K562 (cell line): ENCODE measurements around the gene MLST8. TPM values are rescaled to one million over a fixed set of nuclear protein-coding genes. Genes with fewer than 3 reads are reported as not detected.
A peak's percentile ranks its signal among the peaks of the same experiment; 100 is the strongest.

Experiments used
- ATAC-seq: fragments of 200-7000 bp; cut with Tn5 transposase; 3 replicates; pipeline ENCODE4 v1.9.1; 2020; ENCODE audit warnings: moderate library complexity
- BruUV-seq: library from RNA; stranded (reverse); fragments of 400-500 nt; replicated peaks from 2 replicates; lab custom pipeline; 2021; lab: Mats Ljungman, UMichigan
- CTCF ChIA-PET: fragments of 300-600 bp; formaldehyde crosslinking; extraction: SDS; loops from one replicate; lab custom pipeline; 2021; ENCODE audit warnings: low intra/inter-chr PET ratio; lab: Yijun Ruan, JAX
- POLR2A ChIA-PET: fragments of 300-600, 350-650 bp; sonication (Branson Sonifier 250); formaldehyde crosslinking; extraction: SDS; loops from one replicate; lab custom pipeline; 2021; ENCODE audit warnings: antibody characterized with exemption, inconsistent platforms; lab: Yijun Ruan, JAX
- DNase-seq, 4 experiments: peaks; one replicate each; pipeline versions ENCODE4 v3.0.0 to v3.0.0-alpha.2; 2011 to 2018; ENCODE audit warnings: low spot score in 3 of 4, mixed read lengths in 3 of 4; ENCODE audit errors: extremely low read depth in 1 of 4
- FAIRE-seq: peaks from 2 replicates; lab custom pipeline; 2011; peaks lifted over from hg19 to GRCh38; lab: Jason Lieb, UNC
- H2AFZ ChIP-seq: 2 replicates; pipeline ENCODE4 v1.6.0; 2011; ENCODE audit warnings: low read depth, low read length, control low read depth, inconsistent platforms
- H3K27ac ChIP-seq: fragments of 200-600 bp; 3 replicates; pipeline ENCODE4 v1.8.0; 2011; ENCODE audit warnings: low read depth, mild to moderate bottlenecking, control low read depth, inconsistent platforms, low read length, moderate library complexity, mixed read lengths; ENCODE audit errors: extremely low read depth
- H3K27me3 ChIP-seq, 2 experiments: fragments of 300-600 bp in 1 of 2; 2 replicates in 1 of 2; 3 replicates in 1 of 2; pipeline versions ENCODE4 v1.6.0 to v1.8.0; 2011; ENCODE audit warnings: inconsistent platforms in 2 of 2, low read length in 2 of 2, mild to moderate bottlenecking in 1 of 2, mixed read lengths in 1 of 2, moderate library complexity in 1 of 2; ENCODE audit not compliant: control insufficient read depth in 2 of 2, insufficient read depth in 2 of 2
- H3K36me3 ChIP-seq: fragments of 300-600 bp; 3 replicates; pipeline ENCODE4 v1.8.0; 2011; ENCODE audit warnings: mild to moderate bottlenecking, low read length, inconsistent platforms; ENCODE audit not compliant: control insufficient read depth, insufficient read depth
- H3K4me1 ChIP-seq, 2 experiments: fragments of 200-600 bp in 1 of 2; replicated peaks in 1 of 2; 2 replicates in 1 of 2; 3 replicates in 1 of 2; pipeline versions ENCODE4 v1.5.1 to v1.8.0; 2011; ENCODE audit warnings: inconsistent platforms in 2 of 2, low read length in 2 of 2, mild to moderate bottlenecking in 1 of 2, mixed read lengths in 1 of 2, moderate library complexity in 1 of 2; ENCODE audit not compliant: control insufficient read depth in 2 of 2, insufficient read depth in 2 of 2
- H3K4me2 ChIP-seq: 2 replicates; pipeline ENCODE4 v1.6.1; 2011; ENCODE audit warnings: low read length, control low read depth, inconsistent platforms, mixed read lengths; ENCODE audit not compliant: insufficient read depth
- H3K4me3 ChIP-seq: fragments of 200-600 bp; sonication (generic), shearing (Covaris generic); 2 replicates; pipeline ENCODE4 v1.5.1; 2016; ENCODE audit warnings: control low read depth, inconsistent platforms
- H3K79me2 ChIP-seq: fragments of 200-600 bp; 3 replicates; pipeline ENCODE4 v1.8.0; 2011; ENCODE audit warnings: low read length, inconsistent platforms; ENCODE audit not compliant: control insufficient read depth, insufficient read depth
- H3K9ac ChIP-seq, 2 experiments: 2 replicates each; pipeline versions ENCODE4 v1.6.0 to v1.6.1; 2011; ENCODE audit warnings: low read depth in 2 of 2, low read length in 2 of 2, control low read depth in 1 of 2, inconsistent platforms in 1 of 2, mild to moderate bottlenecking in 1 of 2, mixed read lengths in 1 of 2; ENCODE audit not compliant: insufficient read depth in 1 of 2
- H3K9me1 ChIP-seq: one replicate; pipeline ENCODE4 v1.6.0; 2011; ENCODE audit warnings: inconsistent platforms, mild to moderate bottlenecking, low read length, moderate library complexity; ENCODE audit not compliant: control insufficient read depth, insufficient read depth
- H3K9me3 ChIP-seq: replicated peaks from 2 replicates; pipeline ENCODE4 v1.5.1; 2011; ENCODE audit warnings: low read depth, low read length, inconsistent platforms; ENCODE audit not compliant: control insufficient read depth, insufficient read depth
- H4K20me1 ChIP-seq: replicated peaks from 2 replicates; pipeline ENCODE4 v1.6.1; 2011; ENCODE audit warnings: low read length, inconsistent platforms, mixed read lengths; ENCODE audit not compliant: control insufficient read depth, insufficient read depth
- CBFB ChIP-seq: sonication (generic); formaldehyde crosslinking; IDR thresholded peaks from 2 replicates; pipeline ENCODE4 v1.4.0; 2020; ENCODE audit warnings: mild to moderate bottlenecking, missing genetic modification reagents
- HNRNPK ChIP-seq: fragments of 200-400 bp; formaldehyde crosslinking; IDR thresholded peaks from one replicate; pipeline ENCODE4 v1.6.1; 2018; ENCODE audit warnings: mild to moderate bottlenecking, low read depth, low read length; ENCODE audit not compliant: poor library complexity, severe bottlenecking
- KAT2B ChIP-seq: IDR thresholded peaks from one replicate; pipeline ENCODE4 v1.6.1; 2012; ENCODE audit warnings: low read depth, mild to moderate bottlenecking, control low read depth, inconsistent platforms, low read length, moderate library complexity
- RBFOX2 ChIP-seq: fragments of 200-400 bp; formaldehyde crosslinking; IDR thresholded peaks from 2 replicates; pipeline ENCODE4 v1.6.1; 2017; ENCODE audit warnings: low read depth, mild to moderate bottlenecking, low read length, moderate library complexity
- ZBTB33 ChIP-seq: sonication (generic); formaldehyde crosslinking; IDR thresholded peaks from 2 replicates; pipeline ENCODE4 v1.8.1; 2023; ENCODE audit warnings: mild to moderate bottlenecking, missing genetic modification reagents
- ZKSCAN3 ChIP-seq: fragments of 250-450 bp; sonication (Bioruptor Pico); IDR thresholded peaks from 2 replicates; pipeline ENCODE4 v1.4.0; 2020
- WGBS: fragments of 100-300 bp; shearing (Covaris generic); methylation state at CpG from one replicate; pipeline ENCODE4 v1.1.6; 2016; ENCODE audit warnings: low coverage, mixed read lengths; ENCODE audit not compliant: insufficient coverage; ENCODE audit errors: missing lambda C conversion rate; 5-methylcytosine and 5-hydroxymethylcytosine counted together
- in situ Hi-C: fragments of 300-500 bp; cut with MboI; formaldehyde crosslinking; loops from 4 replicates; pipeline ENCODE4 v1.15.0; 2018; ENCODE audit warnings: inconsistent platforms, mixed read lengths
- intact Hi-C: fragments of 100-400 bp; cut with micrococcal nuclease; formaldehyde crosslinking; loops from 2 replicates; pipeline ENCODE4 v1.14.2; 2022
- polyA plus RNA-seq, 8 experiments: library from polyadenylated mRNA; depleted of rRNA in 4 of 8; stranded (reverse) in 5 of 8; unstranded in 3 of 8; fragments of >200 nt; fragmentation: Nextera tagmentation in 2 of 8; fragmentation: Illumina TruSeq in 1 of 8; extraction: Ambion mirVana in 2 of 8; extraction: Trizol in 1 of 8; gene quantifications; 2 replicates each; pipeline versions ENCODE4 v1.2.1 to v1.2.3, GENCODE V29; 2011 to 2014; ENCODE audit warnings: inconsistent platforms in 1 of 8, missing spikeins in 1 of 8
- total RNA-seq, 7 experiments: library from RNA; depleted of rRNA in 6 of 7; stranded (reverse); fragments of >200 nt in 6 of 7; fragmentation: Illumina TruSeq in 2 of 7; extraction: Trizol in 2 of 7; gene quantifications; 2 replicates each; pipeline versions ENCODE4 v1.2.1 to v1.2.3, GENCODE V29; 2011 to 2021; ENCODE audit warnings: low replicate concordance in 1 of 7

Gene MLST8
- total and polyA plus RNA-seq, 9 of the 15 experiments (the other 6 are each of a cell fraction or from before 2014, with no cell fraction given), result 1.5 to 116 (median 43.3) TPM

GRCh38 chr16:2208772-2209171, 3.5 kb downstream of the MLST8 start:
- no TSS peak for BruUV-seq
- in situ Hi-C loops (no loop called here), intact Hi-C loops (no loop called here)
- POLR2A ChIA-PET, result interaction anchor here (0.6 to 1.3 kb wide), 6 partner anchors 9 to 53 kb away, joined by 3 to 4 read pairs (median 3); partner anchors contain the start of genes ECI1 and TRAF7
- no peak for FAIRE-seq
- Histone ChIP-seq H3K9me1 (no peaks in the 10 kb centered on the region), H3K4me2 (no peak overlapping the region), H3K4me1 (peaks cover 33 to 89% of the 10 kb centered on the region in 2 experiments), H3K9ac (peak overlapping the region in 1 of 2 experiments; percentile 96; a peak in 2 of 4 replicates), H3K4me3 (no peak overlapping the region), H2AFZ (no peak overlapping the region), H3K9me3 (no peaks in the 10 kb centered on the region), H3K27me3 (no peaks in the 10 kb centered on the region), H3K79me2 (peaks cover 66% of the 10 kb centered on the region), H4K20me1 (peaks cover 21% of the 10 kb centered on the region), H3K27ac (no peak overlapping the region), H3K36me3 (peaks cover 61% of the 10 kb centered on the region; the same call in 2 of the 3 replicates)
- 98% methylated on average over 6 of the region's 9 CpGs for WGBS
- ATAC-seq, result no peak
- TF ChIP-seq KAT2B, result no peak
- TF ChIP-seq ZKSCAN3, result peak; percentile 33; the same call in 1 of the 2 replicates
- peak; percentile 48; the same call in 1 of the 2 replicates for TF ChIP-seq RBFOX2
- peak; percentile 71; the same call in 1 of the 2 replicates for TF ChIP-seq CBFB
- TF ChIP-seq ZBTB33 (CRISPR knock-in tag), result peak; percentile 59; the same call in 1 of the 2 replicates
- TF ChIP-seq HNRNPK, result no peak
- no peak for DNase-seq
- CTCF ChIA-PET, result no interaction called here
